ENCODE results near the gene BMP7.

The BMP7 gene

GRCh38 chr20:57262784-57263609, 3.4 kb downstream of the BMP7 start:
- no peak for TF ChIP-seq CTCF (IDR thresholded peaks at IDR 0.05)

GRCh38 chr20:57262301-57262700, 4.1 kb downstream of the BMP7 start:
- no peak for TF ChIP-seq CTCF (IDR thresholded peaks at IDR 0.05)

GRCh38 chr20:57261457-57262251, 4.8 kb downstream of the BMP7 start:
- TF ChIP-seq CTCF (IDR thresholded peaks at IDR 0.05) = no peak

- TF ChIP-seq CTCF (IDR thresholded peaks at IDR 0.05) = no peak
These were observed 5.5 kb downstream of the BMP7 start for GRCh38 chr20:57260934-57261333.

- TF ChIP-seq CTCF (IDR thresholded peaks at IDR 0.05) = no peak
These were observed 6.2 kb downstream of the BMP7 start for GRCh38 chr20:57259938-57260921.

- TF ChIP-seq CTCF (IDR thresholded peaks at IDR 0.05) = no peak
These were observed 7.1 kb downstream of the BMP7 start for GRCh38 chr20:57259121-57259937.

Measured in LNCAP (cell line).